NCI-H128 (cell line): Measurements from ENCODE around the gene PPM1K.
"Not testable (repeated sequence)": the region's sequence is repeated elsewhere in the genome, so short reads cannot be mapped to it uniquely, and the experiment has no call there.

Experiments
- DNase-seq: peaks from one replicate; lab custom pipeline; 2025; ENCODE audit not compliant: unreplicated experiment; lab: John Stamatoyannopoulos, UW

The PPM1K gene

DNA sequence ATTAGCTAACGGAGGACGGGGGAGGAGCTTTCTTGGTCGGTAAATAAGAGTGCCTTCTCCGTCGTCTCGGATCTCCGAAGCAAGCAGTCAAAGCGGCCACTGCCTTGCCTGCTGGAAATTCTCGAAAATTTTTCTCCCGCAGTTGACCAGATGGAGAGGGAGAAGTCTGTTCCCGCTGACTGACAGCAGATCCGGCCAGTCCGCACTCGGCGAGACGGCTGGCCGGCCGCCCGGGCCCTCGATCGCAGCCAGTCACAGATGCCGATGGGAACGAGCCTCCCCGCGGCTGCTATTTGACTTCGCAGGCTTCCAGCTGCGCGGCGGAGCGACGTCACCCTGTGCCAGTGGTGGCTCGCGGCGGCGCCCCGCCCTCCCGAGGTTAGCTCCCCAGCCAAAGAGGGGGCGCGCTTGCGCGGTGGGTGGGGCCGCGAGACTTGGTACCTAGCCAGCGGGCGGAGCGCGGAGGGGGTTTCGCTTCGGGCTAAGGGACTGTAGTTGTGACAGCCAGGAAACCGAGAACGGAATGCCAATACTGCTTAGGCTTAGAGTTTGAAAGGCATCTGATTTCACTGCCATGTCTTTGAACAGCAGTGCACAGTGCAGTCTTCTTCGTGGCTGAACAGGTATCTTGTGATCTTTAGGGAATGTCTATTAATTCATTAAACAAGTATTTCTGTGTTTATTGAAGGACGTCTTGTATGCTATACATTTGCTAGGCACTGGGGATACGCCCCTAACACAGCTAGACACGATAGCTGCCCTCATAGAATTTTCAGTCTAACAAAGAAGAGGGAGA lies at the start of gene PPM1K:
Gene PPM1K (minus strand): TSS at position 123 of the 796 bp plus-strand sequence. CDS start 5,978 bp downstream, outside the sequence.
- DNase-seq, result peak; percentile 63

DNA sequence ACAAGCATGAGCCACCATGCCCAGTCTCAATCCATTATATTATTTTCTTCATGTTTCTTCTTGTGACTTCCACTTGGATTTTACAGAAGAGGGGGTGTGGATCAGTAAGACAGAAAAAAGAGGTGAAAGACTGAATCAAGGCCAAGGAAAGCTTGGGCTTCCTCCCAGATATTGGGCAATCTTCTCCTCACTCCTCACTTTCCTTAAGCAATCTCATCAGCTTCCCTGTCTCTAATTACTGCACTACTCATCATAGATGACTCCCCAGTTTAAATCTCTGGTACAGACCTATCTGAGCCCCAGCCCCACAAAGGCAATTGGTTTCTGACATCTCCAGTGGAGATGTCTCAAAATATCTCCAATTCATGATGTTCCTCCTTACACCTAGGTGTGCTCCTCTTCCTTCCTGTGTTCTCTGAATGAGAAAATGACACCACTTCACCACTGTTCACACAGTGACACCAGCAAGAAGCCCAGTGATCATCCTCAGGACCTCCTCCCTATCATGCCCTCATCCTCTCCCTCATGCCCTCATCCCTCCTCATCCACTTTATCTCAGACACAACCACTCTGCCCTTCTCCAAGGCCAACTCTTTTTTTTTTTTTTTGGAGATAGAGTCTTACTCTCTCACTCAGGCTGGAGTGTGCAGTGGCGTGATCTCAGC lies 49.5 kb upstream of the PPM1K start:
- no peak for DNase-seq

DNA sequence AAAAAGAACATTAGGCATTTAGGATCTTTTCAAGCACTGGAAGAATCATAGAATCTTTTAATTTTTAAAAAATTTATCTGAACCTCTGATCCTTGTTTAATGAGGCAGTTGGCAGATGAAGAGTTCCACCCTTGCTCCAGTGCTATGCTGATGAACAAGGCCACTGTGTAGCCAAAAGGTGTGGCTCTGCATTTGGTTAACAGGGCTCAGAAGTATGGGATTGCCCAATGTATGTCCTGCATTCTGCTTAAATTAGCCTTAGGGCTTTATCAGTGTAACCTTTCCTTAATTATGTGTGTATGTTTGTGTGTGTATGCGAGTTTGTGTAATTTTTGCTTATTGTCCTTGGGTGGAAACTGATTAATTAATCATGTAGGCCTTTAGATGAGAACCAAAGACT lies 43.3 kb upstream of the PPM1K start:
- DNase-seq, result no peak

DNA sequence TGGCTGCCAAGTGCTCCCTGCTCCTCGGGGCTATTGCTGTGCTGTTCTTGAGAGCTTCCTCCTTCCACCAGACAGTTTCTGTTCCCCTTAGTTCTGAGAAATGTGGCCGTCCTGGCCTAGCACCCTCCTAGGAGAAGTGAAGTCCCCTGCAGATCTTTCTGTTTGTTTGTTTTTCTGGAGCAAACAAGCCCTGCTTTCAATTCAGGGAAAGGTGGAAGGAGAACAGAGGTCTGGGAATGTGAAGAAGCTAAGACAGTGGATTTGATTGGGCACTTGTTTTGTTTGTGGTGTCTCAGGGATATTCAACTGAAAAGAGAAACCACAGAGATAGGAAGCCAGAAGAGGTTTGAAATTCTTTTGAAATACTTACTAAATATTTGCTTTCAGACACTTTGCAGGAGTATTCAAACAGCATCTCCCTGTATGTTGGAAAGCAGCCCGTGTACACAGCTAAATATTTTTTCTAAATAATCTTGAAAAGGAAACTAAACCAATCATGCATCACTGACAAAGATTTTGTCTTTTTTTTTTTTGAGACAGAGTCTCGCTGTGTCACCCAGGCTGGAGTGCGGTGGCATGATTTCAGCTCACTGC lies 36.5 kb upstream of the PPM1K start:
- no peak for DNase-seq

DNA sequence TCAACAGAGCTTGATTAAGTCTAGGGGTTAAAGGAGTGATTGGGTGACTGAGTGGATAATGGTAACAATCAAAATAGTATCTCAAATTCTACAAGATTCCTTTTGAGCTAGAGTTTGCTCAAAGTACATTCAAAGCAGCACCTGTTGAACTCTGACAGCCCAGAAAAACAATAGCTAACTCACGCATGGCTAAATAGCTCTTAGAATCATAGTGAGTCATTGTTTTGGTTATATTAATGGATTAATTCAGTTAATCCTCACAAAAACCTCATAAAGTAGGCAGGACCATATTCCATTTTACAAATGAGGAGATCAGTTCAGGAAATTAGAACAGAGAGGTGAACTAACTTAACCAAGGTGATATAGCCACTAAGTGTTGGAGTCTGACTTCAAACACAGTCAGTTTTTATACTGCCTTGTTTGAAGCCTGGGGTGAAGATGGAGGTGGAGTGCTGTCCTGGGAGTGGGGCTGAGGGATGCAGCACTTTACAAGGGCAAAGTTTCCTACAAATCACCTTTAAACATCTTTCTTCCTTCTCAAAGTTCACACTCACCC lies 35.9 kb upstream of the PPM1K start:
- DNase-seq, result no peak

DNA sequence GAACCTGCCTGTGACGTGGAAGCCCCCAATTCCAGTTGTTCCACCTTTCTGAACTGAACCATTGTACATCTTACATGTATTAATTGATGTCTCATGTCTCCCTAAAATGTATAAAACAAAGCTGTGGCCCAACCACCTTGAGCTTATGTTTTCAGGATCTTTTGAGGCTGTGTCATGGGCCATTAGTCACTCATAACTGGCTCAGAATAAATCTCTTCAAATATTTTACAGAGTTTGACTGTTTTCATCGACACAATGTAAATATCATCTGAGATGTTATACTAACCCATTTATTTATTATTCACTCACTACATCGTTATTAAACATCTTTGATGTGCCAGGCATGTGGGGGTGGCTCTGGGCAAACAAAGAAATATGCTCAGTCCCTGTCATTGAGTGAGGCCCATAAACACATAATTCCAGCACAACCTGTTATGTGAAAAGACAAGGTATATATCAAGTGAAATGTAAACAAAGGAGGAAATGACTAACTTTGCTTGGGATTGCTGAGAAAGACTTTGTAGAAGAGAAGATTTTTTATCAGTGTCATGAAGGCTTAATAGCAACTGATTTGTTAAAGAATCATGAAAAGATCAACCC lies 34.5 kb upstream of the PPM1K start:
- no peak for DNase-seq

DNA sequence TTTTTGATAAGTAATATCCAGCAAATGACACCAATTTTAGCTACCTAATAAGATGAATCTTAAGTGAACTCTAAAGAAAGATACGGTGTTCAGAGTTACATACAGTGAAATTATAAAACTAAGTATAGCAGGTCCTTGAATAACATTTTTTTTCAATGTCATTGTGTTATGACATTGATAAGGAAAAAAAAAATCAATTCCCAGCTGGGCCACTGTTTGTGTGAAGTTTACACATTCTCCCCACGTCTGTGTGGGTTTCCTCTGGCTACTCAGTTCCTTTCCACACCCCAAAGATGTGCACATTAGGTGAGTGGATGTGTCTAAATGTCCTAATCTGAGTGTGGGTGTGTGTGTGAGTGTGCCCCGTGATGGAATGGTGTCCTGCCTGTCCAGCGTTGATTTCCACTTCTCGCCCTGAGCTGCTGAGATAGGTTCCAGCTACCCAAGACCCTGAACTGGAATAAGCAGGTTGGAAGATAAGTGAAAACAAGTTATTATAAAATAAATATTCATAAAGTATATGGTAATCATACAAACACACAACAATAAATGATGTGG lies 31.2 kb upstream of the PPM1K start:
- no peak for DNase-seq

DNA sequence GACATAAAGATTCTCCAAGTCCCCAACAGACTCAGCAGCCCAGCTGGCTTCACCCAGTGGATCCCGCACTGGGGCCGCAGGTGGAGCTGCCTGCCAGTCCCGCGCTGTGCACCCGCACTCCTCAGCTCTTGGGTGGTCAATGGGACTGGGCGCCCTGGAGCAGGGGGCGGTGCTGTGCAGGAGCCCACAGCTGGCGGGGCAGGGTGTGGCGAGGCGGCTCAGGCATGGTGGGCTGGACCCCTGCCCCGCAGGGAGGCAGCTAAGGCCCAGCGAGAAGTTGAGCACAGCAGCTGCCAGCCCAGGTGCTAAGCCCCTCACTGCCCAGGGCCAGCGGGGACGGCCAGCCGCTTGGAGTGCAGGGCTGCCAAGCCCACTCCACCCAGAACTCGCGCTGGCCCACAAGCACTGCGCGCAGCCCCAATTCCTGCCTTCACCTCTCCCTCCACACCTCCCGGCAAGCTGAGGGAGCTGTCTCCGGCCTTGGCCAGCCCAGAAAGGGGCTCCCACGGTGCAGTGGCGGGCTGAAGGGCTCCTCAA lies 28.8 kb upstream of the PPM1K start:
- not testable (repeated sequence) for DNase-seq

DNA sequence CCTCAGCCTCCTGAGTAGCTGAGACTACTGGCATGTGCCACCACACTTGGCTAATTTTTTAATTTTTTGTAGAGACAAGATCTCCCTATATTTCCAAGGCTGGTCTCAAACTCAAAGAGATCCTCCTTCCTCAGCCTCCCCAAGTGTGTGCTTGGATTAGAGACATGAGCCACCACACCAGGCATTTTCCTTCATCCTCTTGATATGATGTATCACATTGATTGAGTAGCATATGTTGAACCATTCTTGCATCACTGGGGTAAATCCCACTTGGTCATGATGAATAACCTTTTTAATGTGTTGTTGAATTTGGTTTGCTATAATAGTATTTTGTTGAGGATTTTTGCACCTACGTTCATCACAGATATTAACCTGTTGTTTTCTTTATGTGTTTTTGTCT lies 24.2 kb upstream of the PPM1K start:
- DNase-seq, result no peak

DNA sequence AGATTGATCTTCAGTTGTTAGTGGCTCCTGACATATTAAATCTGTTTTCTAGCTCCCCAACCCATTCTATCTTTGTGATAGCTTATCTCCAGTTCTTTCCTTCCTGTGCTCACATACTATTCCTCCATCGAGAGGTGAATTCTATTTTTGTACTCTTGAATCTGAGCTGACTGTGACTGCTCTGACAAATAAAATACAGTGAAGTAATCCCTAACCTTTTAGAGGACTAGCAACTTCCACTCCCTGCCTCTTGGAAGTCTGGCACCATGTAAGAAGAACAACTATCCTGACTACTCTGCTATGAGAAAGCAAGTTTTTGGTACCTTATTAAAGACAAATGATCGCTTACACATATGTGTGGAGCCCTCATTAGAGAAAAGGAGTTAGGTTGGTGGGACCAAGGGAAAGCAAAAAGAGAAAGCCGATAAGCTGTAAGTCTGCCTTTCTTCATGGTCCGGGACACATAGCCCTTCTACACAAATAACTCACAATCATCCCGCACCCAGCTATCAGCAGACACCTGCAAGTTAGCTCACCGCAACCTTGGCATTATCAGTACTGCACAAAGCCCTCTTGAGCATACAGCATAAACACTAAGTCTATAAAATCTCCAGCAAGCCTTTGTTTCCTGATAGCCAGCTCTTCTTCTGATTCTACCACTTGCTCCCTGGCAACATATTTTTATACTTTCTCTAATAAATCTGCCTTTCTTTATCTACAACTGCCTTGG lies 13.5 kb upstream of the PPM1K start:
- DNase-seq, result no peak

DNA sequence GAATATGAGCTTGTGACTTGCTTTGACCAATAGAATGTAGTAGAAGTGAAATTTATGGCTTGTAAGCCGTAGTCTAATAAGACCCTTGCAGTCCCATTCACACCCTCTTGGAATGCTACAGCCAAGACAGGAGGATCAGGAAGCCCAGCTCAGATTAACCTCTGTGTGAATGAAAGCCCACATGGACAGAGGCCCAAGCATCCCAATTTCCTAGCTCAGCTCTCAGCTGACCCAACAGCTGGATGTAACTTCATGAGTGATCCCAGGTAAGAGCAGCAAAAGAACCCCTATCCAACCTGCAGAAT lies 12.8 kb upstream of the PPM1K start:
- DNase-seq, result no peak

DNA sequence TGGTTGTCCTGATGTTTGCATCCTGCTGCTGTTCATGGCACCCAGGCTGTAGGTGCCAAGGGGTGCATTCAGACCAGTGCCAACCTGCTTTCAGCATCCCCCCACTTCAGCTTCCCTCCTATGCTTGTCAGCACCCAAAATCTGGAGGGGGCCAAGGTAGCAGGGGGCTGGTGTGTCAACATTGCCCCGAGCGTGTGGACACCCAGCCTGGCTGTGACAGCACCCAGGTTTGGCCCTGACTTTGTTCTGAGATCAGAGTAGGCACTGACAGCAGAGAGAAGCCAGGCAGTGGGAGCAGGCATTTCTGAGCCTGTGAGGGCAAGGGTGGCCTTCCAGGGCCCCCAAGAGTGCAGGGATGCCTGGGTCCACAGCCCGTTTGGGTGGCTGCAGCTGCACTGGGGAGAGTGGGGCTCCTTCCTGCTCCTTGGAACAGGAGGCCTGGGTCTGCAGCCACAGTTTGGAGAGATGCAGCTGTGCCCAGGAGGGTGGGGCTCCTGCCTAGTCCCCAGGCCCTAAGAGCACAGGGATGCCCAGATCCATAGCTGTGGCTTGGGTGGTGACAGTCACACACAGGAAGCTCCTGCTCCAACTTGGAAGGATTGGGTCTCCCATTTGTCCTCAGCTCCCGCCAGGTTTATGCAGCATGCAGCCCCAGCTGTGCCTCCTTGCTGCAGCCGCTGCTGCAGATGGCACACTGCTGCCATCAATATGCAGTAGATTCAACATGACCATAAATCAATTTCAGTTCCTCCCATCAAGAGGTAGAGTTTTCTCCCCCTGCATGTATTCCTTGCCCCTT lies 12.3 kb upstream of the PPM1K start:
- no peak for DNase-seq

DNA sequence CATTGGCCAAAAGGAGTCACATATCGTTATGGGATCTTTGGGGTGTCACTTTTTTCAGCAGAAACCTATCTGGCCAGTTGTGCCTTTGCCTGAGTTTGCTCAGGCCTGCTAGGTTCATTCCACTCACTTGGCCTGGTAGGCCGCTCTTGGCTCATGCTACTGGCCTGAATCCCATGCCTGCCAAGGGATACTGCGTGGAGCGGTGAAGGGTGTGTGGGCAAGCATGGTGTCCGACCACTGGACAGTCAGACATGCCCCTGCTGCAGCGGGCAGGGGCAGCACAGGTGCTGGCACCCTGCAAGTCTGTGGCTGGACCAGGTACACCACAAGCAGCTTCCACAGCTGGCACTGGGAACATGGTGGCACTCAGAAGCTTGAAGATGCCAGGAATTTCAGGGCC lies 11.3 kb upstream of the PPM1K start:
- no peak for DNase-seq

DNA sequence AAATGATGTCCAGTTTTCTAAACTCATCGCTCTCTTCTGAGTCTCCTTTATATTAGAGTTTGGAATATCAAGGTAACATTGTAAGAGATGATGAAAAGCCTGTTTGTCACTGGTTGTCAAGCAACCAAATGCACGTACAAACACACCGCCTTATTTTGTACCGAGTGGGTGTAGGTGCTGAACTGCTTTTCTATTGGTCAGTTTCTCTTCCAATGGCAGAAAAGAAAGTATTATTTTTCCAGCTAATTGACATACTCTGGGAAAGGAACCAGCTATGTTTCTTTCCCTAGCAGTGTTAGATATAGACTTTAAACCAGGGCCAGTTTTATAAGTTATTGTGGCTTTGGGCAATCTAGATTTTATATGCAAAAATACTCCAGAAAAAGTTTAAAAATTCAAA lies 6.6 kb upstream of the PPM1K start:
- no peak for DNase-seq

DNA sequence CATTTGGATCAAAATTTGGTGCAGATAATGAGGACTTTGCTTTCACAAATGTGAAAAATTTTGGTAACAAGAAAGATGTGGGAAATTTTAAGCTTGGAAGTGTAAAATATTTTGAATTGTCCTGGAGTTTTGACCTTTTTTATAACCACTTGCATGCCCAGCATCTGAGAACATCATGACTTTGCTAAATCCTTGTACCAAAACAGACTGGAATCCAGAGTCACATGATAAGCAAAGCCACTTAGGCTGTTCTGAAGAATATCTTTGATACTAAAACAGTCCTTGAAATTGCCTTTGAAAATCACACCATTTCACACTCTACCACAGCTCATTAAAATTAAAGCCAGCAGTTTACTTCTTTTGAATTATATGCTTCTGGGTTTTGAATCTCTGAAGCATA lies 2.5 kb upstream of the PPM1K start:
- no peak for DNase-seq

DNA sequence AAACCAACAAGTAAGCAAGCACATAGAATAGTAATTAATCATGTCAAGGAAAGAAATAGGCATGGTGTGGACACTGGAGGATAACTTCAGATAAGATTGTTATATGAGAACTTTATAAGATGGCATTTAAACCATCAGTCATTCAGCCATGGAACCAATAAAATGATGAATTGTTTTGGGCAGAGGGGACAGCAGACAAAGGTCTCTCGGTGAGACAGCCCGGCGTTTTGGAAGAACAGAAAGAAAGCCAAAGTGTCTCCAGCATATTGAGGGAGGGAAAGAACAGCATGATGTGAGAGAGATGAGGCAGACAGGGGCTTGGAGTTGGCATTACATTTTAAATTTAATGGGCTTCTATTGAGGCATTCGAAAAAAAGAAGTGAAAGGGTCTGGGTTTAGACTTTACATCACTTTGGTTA lies 883 bp upstream of the PPM1K start:
- no peak for DNase-seq

DNA sequence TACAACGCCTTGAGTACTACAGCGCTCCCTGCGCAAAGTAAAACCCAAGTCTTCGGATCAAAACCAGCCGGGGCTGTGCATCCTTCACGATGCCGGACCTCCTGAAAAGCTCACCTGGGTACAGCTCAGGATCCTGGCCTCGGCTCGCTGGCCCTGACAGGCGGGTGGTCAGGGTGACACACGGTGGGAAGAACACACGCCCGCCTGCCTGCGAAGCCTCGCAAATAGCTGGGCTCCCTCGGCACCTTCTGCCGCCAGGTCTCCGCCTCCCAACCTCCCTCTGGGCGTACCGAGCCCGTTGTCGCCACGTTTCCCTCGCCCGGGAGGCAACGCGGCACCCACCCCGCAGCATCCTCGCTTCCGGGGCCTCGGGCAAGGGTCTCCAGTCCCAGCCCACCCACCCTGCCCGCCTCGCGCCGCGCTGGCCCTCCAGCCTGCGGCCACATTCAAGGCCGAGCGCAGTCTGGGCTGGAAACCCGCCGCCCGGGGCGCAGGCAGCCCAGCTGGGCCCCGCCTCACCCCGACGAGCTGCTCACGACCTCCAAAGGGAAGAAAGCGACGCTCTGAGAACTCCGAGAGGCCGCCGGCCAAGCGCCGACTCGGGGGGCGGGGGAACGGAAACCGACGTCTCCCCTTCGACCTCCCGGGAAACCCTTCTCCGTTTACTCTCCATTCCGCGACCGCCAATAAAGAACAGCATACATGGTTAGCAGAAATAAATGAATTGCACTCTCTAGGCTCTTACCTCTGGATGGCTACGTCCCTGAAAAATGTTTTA lies 511 bp downstream of the PPM1K start:
- DNase-seq, result no peak

DNA sequence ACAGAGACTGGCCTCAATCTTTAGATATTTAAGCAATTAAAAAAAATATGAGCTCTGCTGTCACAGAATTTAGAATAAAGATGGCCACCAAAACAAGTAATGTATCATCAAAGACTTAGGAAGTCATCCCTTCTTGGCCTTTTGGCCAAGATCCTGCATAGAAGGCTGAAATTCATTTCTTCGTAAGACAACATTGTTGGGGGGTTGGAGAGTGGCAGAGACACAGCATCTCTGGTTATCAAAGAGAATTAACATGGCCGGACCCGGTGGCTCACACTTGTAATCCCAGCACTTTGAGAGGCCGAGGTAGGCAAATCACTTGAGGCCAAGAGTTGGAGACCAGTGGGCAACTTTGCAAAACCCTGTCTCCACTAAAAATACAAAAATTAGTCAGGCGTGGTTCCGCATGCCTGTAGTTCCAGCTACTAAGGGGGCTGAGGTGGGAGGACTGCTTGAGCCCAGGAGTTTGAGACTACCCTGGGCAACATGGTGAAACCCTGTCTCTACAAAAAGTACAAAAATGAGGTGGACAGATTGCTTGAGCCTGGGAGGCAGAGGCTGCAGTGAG lies 4.0 kb downstream of the PPM1K start:
- no peak for DNase-seq
